Urinary bladder (tissue), 4 donors: ENCODE data around the gene GMPR. TPM values are rescaled to one million over a fixed set of nuclear protein-coding genes. Genes with fewer than 3 reads are reported as not detected.

Experiments
- DNase-seq: peaks from one replicate; pipeline ENCODE4 v3.0.0-alpha.2; 2015; ENCODE audit errors: extremely low spot score
- H3K27ac ChIP-seq: one replicate; pipeline ENCODE4 v1.5.1; 2013; ENCODE audit warnings: low read depth, mild to moderate bottlenecking, moderate library complexity
- H3K36me3 ChIP-seq: one replicate; pipeline ENCODE4 v1.6.1; 2013; ENCODE audit warnings: mild to moderate bottlenecking, moderate library complexity; ENCODE audit not compliant: insufficient read depth
- H3K4me1 ChIP-seq: one replicate; pipeline ENCODE4 v1.6.1; 2013; ENCODE audit warnings: mild to moderate bottlenecking, moderate library complexity; ENCODE audit not compliant: insufficient read depth
- H3K4me3 ChIP-seq: one replicate; pipeline ENCODE4 v1.5.1; 2013; ENCODE audit warnings: low read depth, low read length
- WGBS: extraction: QIAGEN DNeasy Blood & Tissue Kit; methylation state at CpG from one replicate; pipeline ENCODE4 v1.1.7; 2013; 5-methylcytosine and 5-hydroxymethylcytosine counted together
- polyA plus RNA-seq: library from polyadenylated mRNA; stranded (reverse); fragments of 200-250 nt; gene quantifications from one replicate; pipeline ENCODE4 v1.2.3, GENCODE V29; 2013
- total RNA-seq: library from RNA; depleted of rRNA; stranded (reverse); fragments of >200 nt; gene quantifications from one replicate; pipeline ENCODE4 v1.2.3, GENCODE V29; 2014
- donor health status: healthy with polysubstance abuse.
- donor health status: healthy.

Gene GMPR
- total and polyA plus RNA-seq, 2 donors: 4.5 to 5.4 TPM

DNA sequence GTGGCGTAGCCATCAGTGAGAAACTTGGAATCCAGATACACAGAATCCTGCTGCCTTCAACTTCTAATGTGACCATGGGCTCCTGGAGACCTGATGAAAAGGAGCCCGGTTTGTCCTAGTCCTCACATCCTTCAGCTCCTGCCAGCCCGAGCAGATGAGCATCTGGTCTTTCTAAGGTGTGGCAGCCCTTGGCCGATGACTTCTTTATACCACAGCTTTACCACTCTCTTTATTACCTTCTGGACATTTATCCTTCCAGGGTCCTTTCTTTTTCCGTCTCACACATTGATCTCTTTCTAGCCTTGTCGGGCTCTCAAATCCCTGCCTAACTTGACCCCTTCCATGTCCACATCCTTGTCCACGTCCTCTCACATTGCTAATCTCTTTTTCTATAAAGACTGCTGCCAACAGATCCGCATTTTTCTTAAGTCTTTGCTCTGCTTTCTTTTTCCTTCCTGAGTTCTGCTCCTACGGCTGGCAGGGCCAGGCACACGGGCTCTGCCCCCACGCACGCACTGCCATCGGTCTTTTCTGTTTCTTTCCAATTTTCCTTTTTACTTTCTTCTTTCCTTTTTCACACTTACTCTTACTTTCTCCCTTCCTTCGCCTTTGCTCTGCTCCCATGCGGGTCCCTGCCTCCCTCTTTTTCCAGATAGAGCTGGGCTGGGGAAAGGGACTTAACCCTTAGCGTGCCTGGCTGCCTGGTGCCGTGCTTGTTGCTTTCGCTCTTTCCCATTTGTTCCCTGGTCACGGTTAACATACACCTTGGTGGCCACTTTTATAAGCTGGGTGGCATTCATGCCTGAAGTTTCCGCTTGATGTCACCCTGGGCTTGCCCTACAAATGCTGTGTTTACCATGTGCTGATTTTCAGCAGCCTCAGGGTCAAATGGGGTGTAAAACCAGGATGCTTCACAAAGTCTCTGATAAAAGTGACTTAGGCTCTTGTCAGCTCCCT lies 9.4 kb upstream of the GMPR start:
- no peaks in the 10 kb centered on the region for H3K4me1 ChIP-seq
- 46% methylated on average over 19 of the region's 20 CpGs for WGBS
- H3K36me3 ChIP-seq: no peaks in the 10 kb centered on the region
- H3K4me3 ChIP-seq: no peak overlapping the region
- DNase-seq: no peak
- H3K27ac ChIP-seq: no peak overlapping the region

DNA sequence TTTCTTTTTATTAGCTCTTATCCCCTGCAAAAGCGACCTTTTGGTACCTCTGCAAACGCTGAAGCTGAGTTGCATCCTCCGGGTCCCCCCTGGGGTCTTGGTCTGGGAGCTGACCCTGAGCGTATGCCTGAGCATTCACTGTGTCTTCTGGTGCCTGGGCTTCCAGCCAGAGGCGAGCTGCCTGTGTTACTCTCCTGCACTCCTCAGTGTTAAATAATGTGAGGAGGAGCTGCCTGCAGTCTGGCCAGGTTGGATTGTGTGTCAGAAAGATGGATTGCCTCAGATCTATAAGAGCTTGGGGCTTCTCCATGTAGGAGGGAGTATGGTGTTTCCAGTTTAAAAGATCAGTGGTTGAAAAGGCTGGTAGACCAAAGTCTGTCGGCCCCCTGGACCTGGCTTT lies 8.7 kb upstream of the GMPR start:
- H3K27ac ChIP-seq: no peak overlapping the region
- 30% methylated on average over 6 of the region's 6 CpGs for WGBS
- no peaks in the 10 kb centered on the region for H3K36me3 ChIP-seq
- no peaks in the 10 kb centered on the region for H3K4me1 ChIP-seq
- no peak for DNase-seq
- no peak overlapping the region for H3K4me3 ChIP-seq

DNA sequence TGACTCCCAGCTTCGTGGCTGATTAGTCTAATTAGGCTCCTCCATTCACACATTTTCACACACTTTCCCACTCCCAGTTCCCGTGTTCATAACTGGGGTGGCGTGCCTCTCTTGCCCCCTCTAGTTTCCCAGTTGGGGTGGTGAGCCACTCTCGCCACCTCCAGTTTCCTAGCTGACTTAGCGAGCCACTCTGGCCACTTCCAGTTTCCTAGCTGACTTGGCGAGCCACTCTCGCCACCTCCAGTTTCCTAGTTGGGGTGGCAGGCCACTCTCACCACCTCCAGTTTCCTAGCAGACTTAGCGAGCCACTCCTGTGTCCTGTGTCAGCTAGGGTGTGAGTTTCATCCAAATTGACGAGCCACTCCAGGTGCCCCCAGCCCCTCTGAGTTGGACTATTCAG lies 7.4 kb upstream of the GMPR start:
- 90% methylated on average over 9 of the region's 9 CpGs for WGBS
- no peak for DNase-seq
- Histone ChIP-seq H3K4me3 (no peak overlapping the region), H3K4me1 (no peaks in the 10 kb centered on the region), H3K27ac (no peak overlapping the region), H3K36me3 (no peaks in the 10 kb centered on the region)

GRCh38 chr6:16232086-16232485 lies 6.3 kb upstream of the GMPR start:
- Histone ChIP-seq H3K36me3 (no peaks in the 10 kb centered on the region), H3K27ac (no peak overlapping the region), H3K4me1 (no peaks in the 10 kb centered on the region), H3K4me3 (no peak overlapping the region)
- 90% methylated on average over 5 of the region's 5 CpGs for WGBS
- DNase-seq: no peak

GRCh38 chr6:16236009-16236501 lies 2.3 kb upstream of the GMPR start:
- Histone ChIP-seq H3K4me3 (no peak overlapping the region), H3K27ac (no peak overlapping the region), H3K4me1 (no peaks in the 10 kb centered on the region), H3K36me3 (no peaks in the 10 kb centered on the region)
- DNase-seq: no peak
- WGBS: 75% methylated on average over 4 of the region's 4 CpGs

GRCh38 chr6:16236631-16237199 lies 1.7 kb upstream of the GMPR start:
- WGBS: 1% methylated on average over 3 of the region's 3 CpGs
- no peaks in the 10 kb centered on the region for H3K36me3 ChIP-seq
- H3K27ac ChIP-seq: no peak overlapping the region
- DNase-seq: no peak
- H3K4me3 ChIP-seq: peak overlapping the region; percentile 4
- no peaks in the 10 kb centered on the region for H3K4me1 ChIP-seq

GRCh38 chr6:16237242-16237641 lies 1.1 kb upstream of the GMPR start:
- no peaks in the 10 kb centered on the region for H3K4me1 ChIP-seq
- DNase-seq: no peak

GRCh38 chr6:16238963-16239797 lies 793 bp downstream of the GMPR start:
- no peak overlapping the region for H3K27ac ChIP-seq
- WGBS: 10% methylated on average over 34 of the region's 34 CpGs
- peak overlapping the region; percentile 72 for H3K4me3 ChIP-seq
- no peaks in the 10 kb centered on the region for H3K4me1 ChIP-seq
- no peak for DNase-seq
- H3K36me3 ChIP-seq: no peaks in the 10 kb centered on the region

More at GRCh38 chr6:16237242-16237641, 1.1 kb upstream of the GMPR start:
- H3K36me3 ChIP-seq: no peaks in the 10 kb centered on the region
- 93% methylated on average over 7 of the region's 7 CpGs for WGBS
- H3K4me3 ChIP-seq: no peak overlapping the region
- H3K27ac ChIP-seq: no peak overlapping the region

DNA sequence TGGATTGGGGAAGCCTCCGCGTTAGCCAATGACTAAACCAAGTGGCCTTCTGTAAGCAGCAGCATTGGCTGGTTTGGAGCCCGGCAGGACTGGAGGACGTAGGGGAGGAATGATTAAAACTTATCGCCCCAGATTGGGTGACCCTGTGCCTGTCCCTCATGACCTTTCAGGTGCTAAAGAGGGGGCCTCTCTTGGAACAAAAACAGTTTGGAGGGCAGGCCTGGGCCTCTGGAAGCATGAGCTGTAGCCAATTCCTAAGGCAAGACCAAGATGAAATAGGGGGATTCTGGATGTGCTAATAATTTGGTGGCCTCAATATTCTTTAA lies 1.4 kb downstream of the GMPR start:
- no peaks in the 10 kb centered on the region for H3K4me1 ChIP-seq
- DNase-seq: no peak
- H3K36me3 ChIP-seq: no peaks in the 10 kb centered on the region
- WGBS: 49% methylated on average over 5 of the region's 5 CpGs
- no peak overlapping the region for H3K27ac ChIP-seq
- H3K4me3 ChIP-seq: no peak overlapping the region

GRCh38 chr6:16240589-16241320 lies 2.4 kb downstream of the GMPR start:
- Histone ChIP-seq H3K36me3 (no peaks in the 10 kb centered on the region), H3K4me1 (no peaks in the 10 kb centered on the region), H3K27ac (no peak overlapping the region), H3K4me3 (no peak overlapping the region)
- no peak for DNase-seq
- 90% methylated on average over 12 of the region's 12 CpGs for WGBS

DNA sequence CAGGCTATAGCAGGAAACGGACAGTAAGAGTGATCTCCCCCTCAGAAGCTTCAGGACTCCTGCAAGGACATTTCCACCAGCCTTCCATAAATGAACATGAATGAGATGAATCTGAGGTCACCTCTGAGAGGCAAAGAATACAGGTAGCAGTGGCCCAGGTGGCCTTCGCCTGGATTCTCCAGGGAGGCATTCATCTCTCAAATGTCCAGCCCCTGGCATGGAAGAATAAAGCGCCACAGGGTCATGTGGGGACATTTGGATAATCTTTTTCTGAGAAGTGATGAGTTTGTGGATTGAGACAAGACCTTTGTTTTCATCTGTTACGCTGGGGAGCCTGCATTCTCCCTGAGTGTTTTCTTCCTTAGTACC lies 2.9 kb downstream of the GMPR start:
- Histone ChIP-seq H3K36me3 (no peaks in the 10 kb centered on the region), H3K27ac (no peak overlapping the region), H3K4me3 (no peak overlapping the region), H3K4me1 (no peaks in the 10 kb centered on the region)
- no peak for DNase-seq
- 94% methylated on average over 4 of the region's 4 CpGs for WGBS

GRCh38 chr6:16243055-16243454 lies 4.7 kb downstream of the GMPR start:
- no peak overlapping the region for H3K4me3 ChIP-seq
- H3K4me1 ChIP-seq: no peaks in the 10 kb centered on the region
- H3K27ac ChIP-seq: no peak overlapping the region
- no peak for DNase-seq
- 76% methylated on average over 8 of the region's 8 CpGs for WGBS
- no peaks in the 10 kb centered on the region for H3K36me3 ChIP-seq

DNA sequence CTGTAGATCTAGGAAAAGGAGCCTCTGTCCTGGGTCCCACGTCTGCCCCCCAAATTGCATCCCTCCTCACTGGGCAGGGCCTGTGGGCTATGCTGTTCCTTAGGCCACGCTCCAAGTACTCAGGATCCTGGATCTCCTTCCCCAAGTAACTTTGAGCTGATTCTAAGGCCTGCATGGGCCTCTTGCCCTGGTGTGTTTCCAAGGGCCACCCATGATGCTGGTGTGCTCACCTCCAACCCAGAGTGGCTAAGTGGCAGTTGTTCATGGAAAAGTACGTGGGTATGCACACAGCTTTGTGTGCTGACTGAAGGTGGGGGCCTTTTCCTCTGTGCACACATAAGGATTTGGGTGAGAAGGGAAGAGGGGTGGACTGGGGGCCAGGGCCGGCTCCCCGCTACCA lies 5.3 kb downstream of the GMPR start:
- no peaks in the 10 kb centered on the region for H3K4me1 ChIP-seq
- no peak overlapping the region for H3K27ac ChIP-seq
- 96% methylated on average over 5 of the region's 5 CpGs for WGBS

More for the DNA sequence above, 5.3 kb downstream of the GMPR start:
- no peak overlapping the region for H3K4me3 ChIP-seq
- no peak for DNase-seq
- H3K36me3 ChIP-seq: no peaks in the 10 kb centered on the region
